ENCODE measurements around the gene FMN1.

Gene FMN1

DNA sequence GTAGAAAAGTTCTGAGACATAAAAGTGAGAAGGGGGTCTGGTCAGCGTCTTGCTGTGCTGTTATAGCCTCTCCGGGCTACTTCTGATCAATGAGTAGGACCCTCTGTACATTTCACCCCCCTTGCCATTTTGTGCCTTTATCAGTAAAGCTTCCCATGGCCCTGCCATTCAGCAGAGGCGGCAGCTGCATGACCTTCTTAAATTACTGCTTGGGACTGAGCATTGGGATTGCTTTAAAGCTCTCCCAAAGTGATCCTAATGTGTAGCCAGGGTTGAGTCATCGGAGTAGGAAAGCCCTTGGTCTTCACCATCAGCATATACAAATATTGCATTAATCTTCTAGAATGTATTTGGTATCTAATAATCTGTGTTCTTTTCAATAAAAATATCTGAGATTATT lies 70.2 kb downstream of the FMN1 start:
- no peak for DNase-seq (ENCODE audit: low spot score)
- in situ Hi-C loops (cut with MboI; ENCODE audit: low sequenced_read_pairs, unreplicated experiment), result no loop called here
- no peak for TF ChIP-seq CTCF (IDR thresholded peaks at IDR 0.05; ENCODE audit: borderline replicate concordance, control extremely low read depth, extremely low read depth, insufficient read depth, missing control alignments)

DNA sequence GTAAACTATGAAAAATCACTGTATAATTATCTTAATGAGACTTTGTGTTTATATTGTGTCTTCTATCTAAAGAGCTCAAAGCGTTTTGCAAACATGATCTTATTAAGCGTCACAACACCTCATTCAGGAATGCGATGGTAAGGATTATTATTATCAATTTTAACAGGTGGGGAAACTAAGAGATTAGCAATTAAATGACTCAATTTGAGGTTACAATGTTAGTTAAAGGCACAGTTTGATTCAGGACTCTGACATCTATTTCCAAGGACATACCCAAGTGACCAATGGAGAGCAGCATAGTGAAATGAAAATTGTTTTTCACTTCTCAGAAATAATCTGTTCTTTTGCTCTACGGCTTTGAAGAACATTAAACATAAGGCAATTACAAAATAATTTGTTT lies 74.6 kb downstream of the FMN1 start:
- no peak for TF ChIP-seq CTCF (IDR thresholded peaks at IDR 0.05; ENCODE audit: borderline replicate concordance, control extremely low read depth, extremely low read depth, insufficient read depth, missing control alignments)
- in situ Hi-C loops (cut with MboI; ENCODE audit: low sequenced_read_pairs, unreplicated experiment), result no loop called here
- no peak for DNase-seq (ENCODE audit: low spot score)

- in situ Hi-C loops (cut with MboI; ENCODE audit: low sequenced_read_pairs, unreplicated experiment), result no loop called here
- no peak for TF ChIP-seq CTCF (IDR thresholded peaks at IDR 0.05; ENCODE audit: borderline replicate concordance, control extremely low read depth, extremely low read depth, insufficient read depth, missing control alignments)
- no peak for DNase-seq (ENCODE audit: low spot score)
Measured at GRCh38 chr15:33119273-33119672, 75.2 kb downstream of the FMN1 start.

DNA sequence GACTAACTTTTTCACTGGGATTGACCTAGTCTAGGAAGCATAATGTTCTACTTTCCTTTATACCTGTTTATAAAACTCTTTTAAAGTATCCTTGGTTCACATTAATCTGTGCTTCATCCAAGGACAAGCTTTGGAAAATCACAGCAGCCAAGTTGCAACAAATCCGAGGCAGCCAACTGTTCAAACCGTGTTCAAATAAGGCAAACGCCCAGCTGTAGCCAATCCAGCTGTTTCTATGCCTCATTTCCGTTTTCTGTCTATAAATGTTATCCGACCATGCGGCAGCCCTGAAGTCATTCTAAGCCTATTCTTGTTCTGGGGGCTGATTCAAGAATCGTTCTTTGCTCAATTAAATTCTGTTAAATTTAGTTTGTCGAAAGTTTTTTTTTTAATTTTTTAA lies 78.3 kb downstream of the FMN1 start:
- in situ Hi-C loops (cut with MboI; ENCODE audit: low sequenced_read_pairs, unreplicated experiment), result no loop called here
- DNase-seq (ENCODE audit: low spot score), result no peak
- no peak for TF ChIP-seq CTCF (IDR thresholded peaks at IDR 0.05; ENCODE audit: borderline replicate concordance, control extremely low read depth, extremely low read depth, insufficient read depth, missing control alignments)

DNA sequence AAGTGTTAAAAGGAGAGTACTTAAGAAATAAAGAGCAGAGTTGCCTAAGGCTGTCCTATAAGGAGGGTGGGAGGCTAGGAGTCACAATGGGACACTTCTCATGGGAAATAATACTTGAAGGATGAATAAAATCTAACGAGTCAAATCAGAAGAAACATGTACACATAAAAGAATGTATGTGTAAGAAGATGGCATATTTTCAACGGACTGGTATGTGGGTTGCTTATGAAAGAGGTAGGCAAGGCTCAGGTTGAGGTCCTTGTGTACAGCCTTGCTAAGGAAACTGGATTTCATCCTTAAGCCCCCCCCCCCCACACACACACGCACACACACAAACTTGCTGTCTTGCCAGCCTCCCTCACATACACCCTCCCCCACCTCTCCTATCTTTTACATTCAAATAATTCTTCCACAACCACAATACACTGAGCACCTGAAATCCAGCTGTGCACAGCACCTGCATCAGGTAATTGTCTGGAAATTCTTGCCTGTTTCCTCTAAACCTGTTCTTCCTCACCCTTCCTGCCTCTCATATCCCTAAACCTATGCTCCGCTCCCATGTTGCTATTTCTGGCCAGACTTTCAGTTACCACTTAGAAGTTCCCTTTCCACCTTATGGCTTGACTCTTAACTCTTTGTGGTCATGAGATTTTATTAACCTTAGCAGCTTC lies 79.2 kb downstream of the FMN1 start:
- in situ Hi-C loops (cut with MboI; ENCODE audit: low sequenced_read_pairs, unreplicated experiment), result no loop called here
- no peak for DNase-seq (ENCODE audit: low spot score)
- TF ChIP-seq CTCF (IDR thresholded peaks at IDR 0.05; ENCODE audit: borderline replicate concordance, control extremely low read depth, extremely low read depth, insufficient read depth, missing control alignments), result no peak

- DNase-seq (ENCODE audit: low spot score), result no peak
- TF ChIP-seq CTCF (IDR thresholded peaks at IDR 0.05; ENCODE audit: borderline replicate concordance, control extremely low read depth, extremely low read depth, insufficient read depth, missing control alignments), result no peak
- in situ Hi-C loops (cut with MboI; ENCODE audit: low sequenced_read_pairs, unreplicated experiment), result no loop called here
Measured at GRCh38 chr15:33114374-33114717, 80.2 kb downstream of the FMN1 start.
